Measurements from ENCODE around the gene PNMA1.

DNA sequence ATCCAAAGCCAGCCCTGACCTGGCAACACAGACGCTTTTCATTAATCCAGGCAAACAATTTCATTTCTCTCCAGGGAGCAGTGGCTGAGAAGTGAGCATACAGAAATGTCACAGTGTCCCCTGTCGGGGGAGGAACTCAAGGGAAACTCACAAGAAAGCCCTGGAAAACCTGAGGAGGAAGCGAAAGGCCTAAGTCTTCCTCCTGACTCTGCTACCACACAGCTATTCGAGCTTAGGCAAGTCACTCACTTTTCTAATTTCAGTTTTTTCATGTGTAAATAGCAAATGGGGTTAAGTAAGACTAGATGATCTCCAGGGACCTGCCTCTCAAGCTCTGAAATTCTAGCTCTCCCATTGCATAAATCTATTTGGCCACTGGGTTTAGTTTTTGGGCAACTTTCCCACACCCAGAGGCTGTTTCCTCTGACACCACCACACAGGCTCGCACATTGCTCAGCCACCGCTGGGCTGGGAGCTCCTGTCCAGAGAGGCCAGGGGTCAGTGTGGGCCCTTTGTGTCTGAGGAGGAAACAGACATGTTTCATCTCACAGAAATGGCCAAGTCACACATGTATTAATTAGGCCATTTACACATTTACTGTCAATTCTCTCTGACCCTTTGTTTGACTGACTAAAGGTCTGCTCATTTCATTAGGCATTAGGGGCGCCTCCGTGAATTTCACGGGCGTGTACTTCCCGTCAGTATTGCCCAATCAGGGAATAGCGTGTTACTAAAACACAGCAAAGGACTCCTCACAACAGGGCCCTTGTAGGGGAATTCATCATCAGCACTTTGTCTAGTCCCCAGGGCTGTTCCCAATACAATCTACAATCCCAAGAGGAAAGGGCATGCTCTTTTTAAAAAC lies 9.8 kb upstream of the PNMA1 start:
- TF ChIP-seq, protein P1, sequence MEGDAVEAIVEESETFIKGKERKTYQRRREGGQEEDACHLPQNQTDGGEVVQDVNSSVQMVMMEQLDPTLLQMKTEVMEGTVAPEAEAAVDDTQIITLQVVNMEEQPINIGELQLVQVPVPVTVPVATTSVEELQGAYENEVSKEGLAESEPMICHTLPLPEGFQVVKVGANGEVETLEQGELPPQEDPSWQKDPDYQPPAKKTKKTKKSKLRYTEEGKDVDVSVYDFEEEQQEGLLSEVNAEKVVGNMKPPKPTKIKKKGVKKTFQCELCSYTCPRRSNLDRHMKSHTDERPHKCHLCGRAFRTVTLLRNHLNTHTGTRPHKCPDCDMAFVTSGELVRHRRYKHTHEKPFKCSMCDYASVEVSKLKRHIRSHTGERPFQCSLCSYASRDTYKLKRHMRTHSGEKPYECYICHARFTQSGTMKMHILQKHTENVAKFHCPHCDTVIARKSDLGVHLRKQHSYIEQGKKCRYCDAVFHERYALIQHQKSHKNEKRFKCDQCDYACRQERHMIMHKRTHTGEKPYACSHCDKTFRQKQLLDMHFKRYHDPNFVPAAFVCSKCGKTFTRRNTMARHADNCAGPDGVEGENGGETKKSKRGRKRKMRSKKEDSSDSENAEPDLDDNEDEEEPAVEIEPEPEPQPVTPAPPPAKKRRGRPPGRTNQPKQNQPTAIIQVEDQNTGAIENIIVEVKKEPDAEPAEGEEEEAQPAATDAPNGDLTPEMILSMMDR (IDR thresholded peaks at IDR 0.05), result no peak
- no peak for TF ChIP-seq POLR2A (IDR thresholded peaks at IDR 0.05)
